Endothelial cell of umbilical vein (primary cell): ENCODE data around the gene MBD6. TPM values are rescaled to one million over a fixed set of nuclear protein-coding genes. Genes with fewer than 3 reads are reported as not detected.

ENCODE experiments used
- BruUV-seq: library from RNA; stranded (reverse); fragments of 400-500 nt; replicated peaks from 2 replicates; lab custom pipeline; 2021; lab: Mats Ljungman, UMichigan
- CTCF ChIA-PET: fragments of 300-600, 350-600 bp; sonication (Branson Sonifier 250); formaldehyde crosslinking; loops from one replicate; lab custom pipeline; 2021; ENCODE audit warnings: antibody characterized with exemption, inconsistent platforms; lab: Charles Lee
- POLR2A ChIA-PET: fragments of 300-600, 350-600 bp; sonication (Branson Sonifier 250); formaldehyde crosslinking; loops from one replicate; lab custom pipeline; 2021; ENCODE audit warnings: antibody characterized with exemption, inconsistent platforms; lab: Charles Lee
- DNase-seq: peaks from one replicate; pipeline ENCODE4 v3.0.0-alpha.2; 2011; ENCODE audit warnings: low read depth, low spot score
- FAIRE-seq: peaks from 2 replicates; lab custom pipeline; 2011; peaks lifted over from hg19 to GRCh38; lab: Jason Lieb, UNC
- H2AFZ ChIP-seq: 2 replicates; pipeline ENCODE4 v1.6.0; 2012; ENCODE audit warnings: low read depth, low read length, control low read depth, inconsistent platforms
- H3K27ac ChIP-seq: 2 replicates; pipeline ENCODE4 v1.5.1; 2011; ENCODE audit warnings: low read depth, mild to moderate bottlenecking, control low read depth, low read length, moderate library complexity; ENCODE audit not compliant: insufficient read depth
- H3K27me3 ChIP-seq, 2 experiments: 2 replicates each; pipeline versions ENCODE4 v1.6.0 to v1.6.1; 2011; ENCODE audit warnings: low read length in 2 of 2, mixed read lengths in 1 of 2; ENCODE audit not compliant: control insufficient read depth in 2 of 2, insufficient read depth in 2 of 2
- H3K36me3 ChIP-seq, 2 experiments: 2 replicates in 1 of 2; 3 replicates in 1 of 2; pipeline ENCODE4 v1.5.1; 2011; ENCODE audit warnings: low read length in 2 of 2, mild to moderate bottlenecking in 1 of 2, moderate library complexity in 1 of 2; ENCODE audit not compliant: control insufficient read depth in 2 of 2, insufficient read depth in 2 of 2; ENCODE audit errors: extremely low read depth in 1 of 2
- H3K4me1 ChIP-seq: 3 replicates; pipeline ENCODE4 v1.5.1; 2011; ENCODE audit warnings: mild to moderate bottlenecking, low read length; ENCODE audit not compliant: control insufficient read depth, insufficient read depth; ENCODE audit errors: extremely low read depth
- H3K4me2 ChIP-seq: 2 replicates; pipeline ENCODE4 v1.6.1; 2011; ENCODE audit warnings: low read length, control low read depth, mixed read lengths; ENCODE audit not compliant: insufficient read depth
- H3K4me3 ChIP-seq, 3 experiments: fragments of 200-600 bp in 1 of 3; sonication (generic), shearing (Covaris generic) in 1 of 3; replicated peaks in 1 of 3; 2 replicates each; pipeline ENCODE4 v1.5.1; 2011 to 2016; ENCODE audit warnings: control low read depth in 3 of 3, low read length in 3 of 3, mild to moderate bottlenecking in 2 of 3, inconsistent platforms in 1 of 3, low read depth in 1 of 3, moderate library complexity in 1 of 3; ENCODE audit not compliant: insufficient read depth in 1 of 3
- H3K79me2 ChIP-seq: 2 replicates; pipeline ENCODE4 v1.6.0; 2012; ENCODE audit warnings: low read length, inconsistent platforms; ENCODE audit not compliant: control insufficient read depth, insufficient read depth
- H3K9ac ChIP-seq: replicated peaks from 2 replicates; pipeline ENCODE3; 2011; ENCODE audit warnings: low read length, control low read depth; ENCODE audit not compliant: insufficient read depth; ENCODE audit errors: extremely low read depth
- H3K9me1 ChIP-seq: replicated peaks from 3 replicates; pipeline ENCODE4 v1.6.0; 2011; ENCODE audit warnings: mild to moderate bottlenecking, low read length; ENCODE audit not compliant: control insufficient read depth, insufficient read depth; ENCODE audit errors: extremely low read depth
- H3K9me3 ChIP-seq: replicated peaks from 2 replicates; pipeline ENCODE4 v1.5.1; 2012; ENCODE audit warnings: low read length, inconsistent platforms; ENCODE audit not compliant: control insufficient read depth, insufficient read depth
- H4K20me1 ChIP-seq: replicated peaks from 2 replicates; pipeline ENCODE3; 2011; ENCODE audit warnings: mild to moderate bottlenecking, low read length; ENCODE audit not compliant: control insufficient read depth, insufficient read depth; ENCODE audit errors: extremely low read depth
- CTCF ChIP-seq, 2 donors: IDR thresholded peaks; 1 replicate in 1 of 2; 2 replicates in 1 of 2; pipeline ENCODE4 v1.5.1; 2011; ENCODE audit warnings: low read length in 2 of 2, mild to moderate bottlenecking in 2 of 2, moderate library complexity in 2 of 2, control low read depth in 1 of 2, inconsistent platforms in 1 of 2, low read depth in 1 of 2; ENCODE audit not compliant: insufficient read depth in 1 of 2; ENCODE audit errors: extremely low read depth in 1 of 2
- EZH2 ChIP-seq: IDR thresholded peaks from 2 replicates; pipeline ENCODE4 v1.6.1; 2012; ENCODE audit warnings: borderline replicate concordance, low read depth, mild to moderate bottlenecking, moderate library complexity, low read length, inconsistent platforms; ENCODE audit not compliant: severe bottlenecking
- FOS ChIP-seq: IDR thresholded peaks from 2 replicates; pipeline ENCODE4 v1.6.1; 2011; ENCODE audit warnings: mild to moderate bottlenecking, low read length, moderate library complexity, borderline replicate concordance; ENCODE audit not compliant: insufficient read depth
- GATA2 ChIP-seq: IDR thresholded peaks from 2 replicates; pipeline ENCODE4 v1.7.0; 2011; ENCODE audit warnings: low read depth, mild to moderate bottlenecking, moderate library complexity, mixed read lengths, low read length; ENCODE audit not compliant: insufficient read length, insufficient read depth
- JUN ChIP-seq: IDR thresholded peaks from 2 replicates; pipeline ENCODE4 v1.6.1; 2011; ENCODE audit warnings: borderline replicate concordance, low read depth; ENCODE audit not compliant: insufficient read length, insufficient read depth
- MAX ChIP-seq: IDR thresholded peaks from 2 replicates; pipeline ENCODE4 v1.6.1; 2011; ENCODE audit not compliant: insufficient read depth, insufficient read length
- MYC ChIP-seq: IDR thresholded peaks from one replicate; pipeline ENCODE4 v1.6.1; 2011; ENCODE audit warnings: mild to moderate bottlenecking, low read depth, low read length
- POLR2A ChIP-seq: IDR thresholded peaks from 2 replicates; pipeline ENCODE4 v1.6.1; 2012; ENCODE audit warnings: low read depth, mild to moderate bottlenecking, control low read depth, low read length
- POLR2AphosphoS5 ChIP-seq: IDR thresholded peaks from 2 replicates; pipeline ENCODE4 v1.6.1; 2012; ENCODE audit warnings: low read depth, mild to moderate bottlenecking, control low read depth, low read length, moderate library complexity; ENCODE audit not compliant: insufficient read depth
- dilution Hi-C: fragments of 300-500 bp; cut with MboI; formaldehyde crosslinking; loops from one replicate; pipeline ENCODE4 v1.15.0; 2019; ENCODE audit warnings: low sequenced_read_pairs; ENCODE audit not compliant: extremely low pct_ligation_motif_present
- intact Hi-C: fragments of 100-400 bp; cut with micrococcal nuclease; formaldehyde crosslinking; loops from one replicate; pipeline ENCODE4 v1.10.0; 2022
- polyA plus RNA-seq, 4 experiments: library from polyadenylated mRNA; depleted of rRNA in 3 of 4; stranded (reverse) in 3 of 4; unstranded in 1 of 4; fragments of >200 nt; gene quantifications; 2 replicates each; pipeline versions ENCODE4 v1.2.1 to v1.2.3, GENCODE V29; 2011 to 2012; ENCODE audit warnings: missing spikeins in 1 of 4
- total RNA-seq: library from RNA; stranded (reverse); gene quantifications from 2 replicates; pipeline ENCODE4 v1.2.3, GENCODE V29; 2021

Gene MBD6
- total and polyA plus RNA-seq, 2 donors (not counting 3 experiments of a cell fraction or from before 2014, with no cell fraction given) = 10.6 to 95.2 TPM

- no peak overlapping the region for H3K4me2 ChIP-seq
- no peak overlapping the region for H2AFZ ChIP-seq
- BruUV-seq = no TSS peak
- H3K9me1 ChIP-seq = no peaks in the 10 kb centered on the region
- CTCF ChIA-PET = no interaction called here
- POLR2A ChIA-PET = no interaction called here
- TF ChIP-seq CTCF (IDR thresholded peaks at IDR 0.05; ENCODE audit: extremely low read depth in 1 of 2, insufficient read depth in 1 of 2, low read depth in 1 of 2, low read length in 2 of 2) = no peak
- H3K9ac ChIP-seq = no peak overlapping the region
- peaks cover 33 to 40% of the 10 kb centered on the region in 2 experiments for H3K27me3 ChIP-seq
- H3K27ac ChIP-seq = no peak overlapping the region
- no peaks in the 10 kb centered on the region for H3K4me1 ChIP-seq
- intact Hi-C loops (no loop called here), dilution Hi-C loops (no loop called here)
- DNase-seq (no peak), FAIRE-seq (no peak)
- no peaks in the 10 kb centered on the region for H3K36me3 ChIP-seq
- no peaks in the 10 kb centered on the region for H4K20me1 ChIP-seq
- H3K9me3 ChIP-seq = no peaks in the 10 kb centered on the region
- no peak overlapping the region for H3K4me3 ChIP-seq
- no peaks in the 10 kb centered on the region for H3K79me2 ChIP-seq
Measured at GRCh38 chr12:57554453-57554852, 31.8 kb downstream of the MBD6 start.

- no peak overlapping the region for H3K9ac ChIP-seq
- DNase-seq (no peak), FAIRE-seq (no peak)
- no peak overlapping the region for H3K27ac ChIP-seq
- intact Hi-C loops = no loop called here
- H3K79me2 ChIP-seq = no peaks in the 10 kb centered on the region
- H3K9me1 ChIP-seq = no peaks in the 10 kb centered on the region
- ChIA-PET CTCF (no interaction called here), POLR2A (no interaction called here)
- no peaks in the 10 kb centered on the region for H4K20me1 ChIP-seq
- H3K27me3 ChIP-seq = peaks cover 31 to 38% of the 10 kb centered on the region in 2 experiments
- H3K36me3 ChIP-seq = no peaks in the 10 kb centered on the region
- no peaks in the 10 kb centered on the region for H3K4me1 ChIP-seq
- H3K9me3 ChIP-seq = no peaks in the 10 kb centered on the region
- H3K4me3 ChIP-seq = no peak overlapping the region
- TF ChIP-seq CTCF (IDR thresholded peaks at IDR 0.05; ENCODE audit: extremely low read depth in 1 of 2, insufficient read depth in 1 of 2, low read depth in 1 of 2, low read length in 2 of 2) (no peak), MYC (no peak), JUN (no peak), GATA2 (no peak), POLR2A (no peak), POLR2AphosphoS5 (no peak), FOS (no peak), MAX (no peak), EZH2 (no peak)
- H2AFZ ChIP-seq = no peak overlapping the region
- no TSS peak for BruUV-seq
- dilution Hi-C loops = no loop called here
- no peak overlapping the region for H3K4me2 ChIP-seq
Measured at GRCh38 chr12:57554897-57555296, 32.3 kb downstream of the MBD6 start.
